Measurements from ENCODE around the gene TMPRSS9.

TMPRSS9 gene

DNA sequence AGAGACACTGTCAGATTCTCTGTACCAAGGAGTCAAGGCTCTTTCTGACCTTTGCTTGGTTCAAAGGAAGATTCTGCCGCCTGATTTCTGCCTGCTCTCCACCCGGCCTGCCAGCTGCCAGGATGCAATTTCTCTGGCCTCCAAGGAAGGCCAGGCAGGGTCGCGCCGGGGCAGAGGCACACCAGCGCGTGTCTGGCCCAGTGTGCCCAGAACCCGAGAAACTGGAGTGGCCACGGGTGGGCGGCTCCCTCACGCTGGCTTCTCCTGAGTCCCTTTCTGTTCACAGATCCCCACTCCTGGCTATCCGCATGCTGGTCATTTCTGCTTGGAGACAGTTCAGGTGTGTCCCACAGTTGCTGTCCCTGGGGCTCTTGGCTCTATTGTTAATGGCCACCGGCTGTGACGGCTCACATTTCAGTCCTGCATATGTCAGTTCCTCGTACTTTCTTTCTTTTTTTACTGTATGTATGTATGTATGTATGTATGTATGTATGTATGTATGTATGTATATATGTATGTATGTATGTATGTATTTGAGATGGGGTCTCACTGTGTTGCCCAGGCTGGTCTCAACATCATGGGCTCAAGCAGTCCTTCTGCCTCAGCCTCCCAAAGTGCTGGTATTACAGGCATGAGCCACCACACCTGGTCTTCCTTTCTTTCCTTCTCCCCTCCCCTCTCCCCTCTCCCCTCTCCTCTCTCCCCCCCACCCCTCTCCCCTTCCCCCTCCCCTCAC is 16.9 kb downstream of the TMPRSS9 start:
- Histone ChIP-seq H3K9ac (ENCODE audit: low read length) (no peak overlapping the region), H4K20me1 (ENCODE audit: insufficient read depth, low read length) (no peaks in the 10 kb centered on the region), H3K27ac (ENCODE audit: low read depth, low read length, poor library complexity, severe bottlenecking) (no peak overlapping the region), H3K4me3 (ENCODE audit: low read depth, low read length, poor library complexity, severe bottlenecking) (no peak overlapping the region), H3F3A (ENCODE audit: insufficient read depth, low read length) (no peaks in the 10 kb centered on the region), H3K9me3 (ENCODE audit: low read length) (no peaks in the 10 kb centered on the region), H3K4me2 (ENCODE audit: low read length) (no peak overlapping the region), H3K36me3 (ENCODE audit: insufficient read depth, low read length) (no peaks in the 10 kb centered on the region), H2AFZ (ENCODE audit: low read length) (no peak overlapping the region), H3K4me1 (ENCODE audit: insufficient read depth, low read length, severe bottlenecking) (no peaks in the 10 kb centered on the region), H3K27me3 (ENCODE audit: insufficient read depth, low read length) (no peaks in the 10 kb centered on the region; the same call in 1 of the 2 replicates), H3K79me2 (ENCODE audit: insufficient read depth, low read length) (no peaks in the 10 kb centered on the region), H3K9me2 (ENCODE audit: low read depth, low read length) (no peaks in the 10 kb centered on the region)
- no peak for TF ChIP-seq EZH2 (IDR thresholded peaks at IDR 0.05; ENCODE audit: borderline replicate concordance, low read length)
- TF ChIP-seq, protein P1, sequence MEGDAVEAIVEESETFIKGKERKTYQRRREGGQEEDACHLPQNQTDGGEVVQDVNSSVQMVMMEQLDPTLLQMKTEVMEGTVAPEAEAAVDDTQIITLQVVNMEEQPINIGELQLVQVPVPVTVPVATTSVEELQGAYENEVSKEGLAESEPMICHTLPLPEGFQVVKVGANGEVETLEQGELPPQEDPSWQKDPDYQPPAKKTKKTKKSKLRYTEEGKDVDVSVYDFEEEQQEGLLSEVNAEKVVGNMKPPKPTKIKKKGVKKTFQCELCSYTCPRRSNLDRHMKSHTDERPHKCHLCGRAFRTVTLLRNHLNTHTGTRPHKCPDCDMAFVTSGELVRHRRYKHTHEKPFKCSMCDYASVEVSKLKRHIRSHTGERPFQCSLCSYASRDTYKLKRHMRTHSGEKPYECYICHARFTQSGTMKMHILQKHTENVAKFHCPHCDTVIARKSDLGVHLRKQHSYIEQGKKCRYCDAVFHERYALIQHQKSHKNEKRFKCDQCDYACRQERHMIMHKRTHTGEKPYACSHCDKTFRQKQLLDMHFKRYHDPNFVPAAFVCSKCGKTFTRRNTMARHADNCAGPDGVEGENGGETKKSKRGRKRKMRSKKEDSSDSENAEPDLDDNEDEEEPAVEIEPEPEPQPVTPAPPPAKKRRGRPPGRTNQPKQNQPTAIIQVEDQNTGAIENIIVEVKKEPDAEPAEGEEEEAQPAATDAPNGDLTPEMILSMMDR (IDR thresholded peaks at IDR 0.05; ENCODE audit: low read length) = no peak

DNA sequence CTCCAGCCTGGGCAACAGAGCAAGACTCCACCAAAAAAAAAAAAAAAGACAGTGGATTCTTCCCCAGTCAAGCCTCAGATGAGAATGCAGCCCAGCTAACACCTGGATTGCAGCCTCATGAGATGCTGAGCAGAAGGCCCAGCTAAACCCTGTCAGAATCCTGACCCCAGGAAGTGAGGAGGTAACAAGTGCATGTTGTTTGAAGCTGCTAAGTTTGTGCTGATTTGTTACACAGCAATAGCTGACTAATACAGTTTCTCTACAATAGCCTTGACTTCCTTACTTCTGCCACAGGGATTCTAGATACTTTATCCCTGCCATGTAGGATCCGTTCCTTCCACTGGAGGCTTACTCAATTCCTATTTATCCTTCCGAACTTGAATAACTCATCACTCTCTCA is 20.5 kb downstream of the TMPRSS9 start:
- Histone ChIP-seq H3F3A (ENCODE audit: insufficient read depth, low read length) (no peaks in the 10 kb centered on the region), H4K20me1 (ENCODE audit: insufficient read depth, low read length) (no peaks in the 10 kb centered on the region), H2AFZ (ENCODE audit: low read length) (no peak overlapping the region), H3K4me3 (ENCODE audit: low read depth, low read length, poor library complexity, severe bottlenecking) (no peak overlapping the region), H3K36me3 (ENCODE audit: insufficient read depth, low read length) (no peaks in the 10 kb centered on the region), H3K9me3 (ENCODE audit: low read length) (no peaks in the 10 kb centered on the region), H3K4me1 (ENCODE audit: insufficient read depth, low read length, severe bottlenecking) (no peaks in the 10 kb centered on the region), H3K9ac (ENCODE audit: low read length) (no peak overlapping the region), H3K27ac (ENCODE audit: low read depth, low read length, poor library complexity, severe bottlenecking) (no peak overlapping the region), H3K27me3 (ENCODE audit: insufficient read depth, low read length) (peaks cover 4% of the 10 kb centered on the region; the same call in 1 of the 2 replicates), H3K9me2 (ENCODE audit: low read depth, low read length) (no peaks in the 10 kb centered on the region), H3K79me2 (ENCODE audit: insufficient read depth, low read length) (no peaks in the 10 kb centered on the region), H3K4me2 (ENCODE audit: low read length) (no peak overlapping the region)
- TF ChIP-seq, protein P1 (IDR thresholded peaks at IDR 0.05; ENCODE audit: low read length) = no peak
- TF ChIP-seq EZH2 (IDR thresholded peaks at IDR 0.05; ENCODE audit: borderline replicate concordance, low read length) = no peak

DNA sequence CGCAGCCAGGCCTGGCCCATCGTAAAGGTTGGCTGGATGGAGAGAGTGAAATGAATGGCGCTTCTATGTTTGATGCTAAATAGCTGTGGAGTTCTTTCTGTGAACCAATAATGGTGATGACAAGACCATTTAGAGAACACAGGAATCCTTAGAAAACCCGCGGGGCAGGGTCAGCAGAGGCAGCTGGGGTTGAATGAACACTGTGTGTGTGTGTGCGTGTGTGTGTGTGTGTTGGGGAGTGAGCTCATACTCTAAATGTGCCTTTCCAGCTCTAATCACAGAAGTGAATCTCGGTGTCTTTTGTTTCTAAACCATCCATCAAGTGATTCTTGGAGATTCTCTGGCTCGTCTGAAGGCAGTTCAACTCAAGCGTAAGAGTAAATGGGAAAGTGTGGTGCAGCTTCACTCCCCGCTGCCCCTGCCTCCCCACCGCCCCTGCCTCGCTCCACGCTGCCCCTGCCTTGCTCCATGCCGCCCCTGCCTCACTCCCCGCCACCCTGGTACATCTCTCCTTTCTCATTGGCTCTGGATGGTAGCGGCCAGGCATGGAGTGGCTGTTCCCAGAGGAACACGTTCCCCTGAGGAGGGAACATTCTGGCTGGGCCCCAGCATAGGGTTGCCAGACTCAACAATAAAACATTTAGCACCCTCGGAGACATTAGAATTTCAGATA is 21.2 kb downstream of the TMPRSS9 start:
- Histone ChIP-seq H3K9me3 (ENCODE audit: low read length) (no peaks in the 10 kb centered on the region), H3K4me2 (ENCODE audit: low read length) (no peak overlapping the region), H2AFZ (ENCODE audit: low read length) (no peak overlapping the region), H3K27me3 (ENCODE audit: insufficient read depth, low read length) (peaks cover 4% of the 10 kb centered on the region; the same call in 1 of the 2 replicates), H3K9me2 (ENCODE audit: low read depth, low read length) (no peaks in the 10 kb centered on the region), H3F3A (ENCODE audit: insufficient read depth, low read length) (no peaks in the 10 kb centered on the region), H4K20me1 (ENCODE audit: insufficient read depth, low read length) (no peaks in the 10 kb centered on the region), H3K79me2 (ENCODE audit: insufficient read depth, low read length) (no peaks in the 10 kb centered on the region), H3K4me3 (ENCODE audit: low read depth, low read length, poor library complexity, severe bottlenecking) (no peak overlapping the region), H3K36me3 (ENCODE audit: insufficient read depth, low read length) (no peaks in the 10 kb centered on the region), H3K4me1 (ENCODE audit: insufficient read depth, low read length, severe bottlenecking) (no peaks in the 10 kb centered on the region), H3K27ac (ENCODE audit: low read depth, low read length, poor library complexity, severe bottlenecking) (no peak overlapping the region), H3K9ac (ENCODE audit: low read length) (no peak overlapping the region)
- TF ChIP-seq EZH2 (IDR thresholded peaks at IDR 0.05; ENCODE audit: borderline replicate concordance, low read length) = no peak
- TF ChIP-seq, protein P1 (IDR thresholded peaks at IDR 0.05; ENCODE audit: low read length) = no peak
